AML-193 (cell line): Measurements from ENCODE around the gene ARIH2.
A peak's percentile ranks its signal among the peaks of the same experiment; 100 is the strongest.

ENCODE experiments used
- DNase-seq, 2 experiments: peaks; one replicate each; lab custom pipeline; 2025; lab: John Stamatoyannopoulos, UW

ARIH2 gene

DNA sequence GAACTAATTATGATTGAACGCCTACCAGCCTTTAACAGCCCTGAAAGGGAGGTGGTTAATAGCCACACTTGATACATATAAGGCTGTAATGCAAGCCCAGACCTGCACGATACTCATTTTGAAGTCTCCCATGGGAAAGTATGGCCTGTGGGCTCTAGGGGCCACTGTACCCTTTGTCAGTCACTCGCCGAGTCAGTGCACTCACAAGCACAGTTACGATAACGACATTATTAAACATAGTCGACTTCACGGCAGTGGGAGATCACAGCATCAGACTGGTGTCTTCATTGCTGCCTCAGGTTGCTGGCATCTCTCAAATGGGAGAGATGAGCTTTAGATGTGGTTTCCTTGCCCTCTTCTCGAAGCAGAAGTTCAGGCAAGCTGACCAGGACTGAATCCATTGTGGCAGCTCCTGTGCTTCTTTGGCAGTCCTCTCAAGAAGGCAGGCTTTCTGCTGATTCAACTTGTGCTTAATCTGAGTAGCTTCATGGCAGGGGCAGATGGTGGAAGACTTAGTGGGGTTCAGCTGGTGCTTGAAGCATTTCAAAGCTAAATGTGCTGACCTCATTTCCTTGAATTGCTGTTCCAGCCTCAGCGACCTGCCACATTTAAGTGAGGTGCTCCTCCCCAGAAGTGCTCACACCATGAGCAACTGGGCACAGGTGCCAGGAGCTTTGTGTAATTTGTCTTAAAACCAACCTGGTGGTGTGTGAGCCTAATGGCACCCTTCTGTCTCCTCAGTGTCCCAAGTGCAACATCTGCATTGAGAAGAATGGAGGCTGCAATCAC lies 55.6 kb downstream of the ARIH2 start:
- DNase-seq, result no peak

DNA sequence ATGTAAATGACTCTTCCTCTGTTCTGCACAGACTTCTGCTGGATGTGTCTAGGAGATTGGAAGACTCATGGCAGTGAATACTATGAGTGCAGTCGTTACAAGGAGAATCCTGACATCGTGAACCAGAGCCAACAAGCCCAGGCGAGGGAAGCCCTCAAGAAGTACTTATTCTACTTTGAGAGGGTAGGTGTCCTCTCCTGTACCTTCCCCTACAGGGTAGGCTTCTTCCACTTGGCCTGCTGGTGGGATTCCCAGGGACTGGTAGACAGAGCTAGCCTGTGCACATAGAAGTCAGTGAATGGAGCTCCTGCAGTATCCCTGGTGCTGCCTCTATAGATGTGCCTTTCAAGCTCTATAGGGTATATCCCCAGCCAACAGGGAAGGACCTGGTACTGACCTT lies 60.8 kb downstream of the ARIH2 start:
- no peak for DNase-seq

DNA sequence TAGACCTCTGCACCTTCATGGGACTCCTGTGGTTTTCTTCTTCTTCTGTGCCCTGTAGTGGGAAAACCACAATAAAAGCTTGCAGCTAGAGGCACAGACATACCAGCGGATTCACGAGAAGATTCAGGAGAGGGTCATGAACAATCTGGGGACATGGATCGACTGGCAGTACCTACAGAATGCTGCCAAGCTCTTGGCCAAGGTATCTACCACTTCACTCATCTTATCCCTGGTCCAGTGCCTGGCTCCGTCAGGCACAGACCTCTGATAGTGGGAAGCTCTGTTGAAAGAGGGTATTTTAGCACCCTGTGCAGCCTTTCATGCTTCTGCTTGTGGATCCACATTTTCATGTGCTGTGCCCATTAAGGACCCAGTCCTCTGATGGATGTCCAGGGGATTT lies 61.7 kb downstream of the ARIH2 start:
- DNase-seq, result no peak

DNA sequence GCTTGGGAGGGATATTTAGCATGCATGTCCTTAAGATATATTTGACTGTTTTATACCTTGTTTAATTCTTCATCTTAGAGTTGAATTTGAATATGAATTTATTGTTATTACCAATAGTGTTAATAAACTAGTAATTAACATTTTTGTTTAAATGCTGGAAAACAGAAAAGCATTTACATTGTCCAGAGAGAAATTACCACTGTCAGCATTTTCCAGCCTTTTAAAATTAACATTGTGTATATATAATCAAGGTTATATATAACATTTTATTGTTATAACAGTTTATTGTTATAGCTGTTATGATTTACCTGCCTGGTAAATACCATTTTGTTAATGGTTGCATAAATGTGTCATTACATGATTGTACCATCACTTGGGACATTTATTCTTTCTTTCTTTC lies 63.4 kb downstream of the ARIH2 start:
- no peak for DNase-seq

DNA sequence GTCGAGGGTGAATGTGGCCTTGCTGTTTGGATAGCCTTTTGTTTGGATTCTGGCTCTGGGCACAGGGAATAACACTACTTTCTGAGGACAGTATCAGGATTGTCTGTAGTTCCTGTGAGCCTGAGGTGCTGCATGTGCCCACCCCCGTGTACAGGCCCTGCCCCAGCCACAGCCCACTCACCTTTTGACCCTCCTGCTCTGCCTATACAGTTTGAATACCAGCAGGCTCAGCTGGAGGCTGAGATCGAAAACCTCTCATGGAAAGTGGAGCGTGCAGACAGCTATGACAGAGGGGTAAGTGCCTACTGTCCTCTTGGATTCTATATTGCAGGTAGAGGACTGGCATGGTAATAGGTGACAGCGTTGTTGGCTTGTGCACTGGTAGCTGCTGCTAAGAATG lies 64.0 kb downstream of the ARIH2 start:
- no peak for DNase-seq

DNA sequence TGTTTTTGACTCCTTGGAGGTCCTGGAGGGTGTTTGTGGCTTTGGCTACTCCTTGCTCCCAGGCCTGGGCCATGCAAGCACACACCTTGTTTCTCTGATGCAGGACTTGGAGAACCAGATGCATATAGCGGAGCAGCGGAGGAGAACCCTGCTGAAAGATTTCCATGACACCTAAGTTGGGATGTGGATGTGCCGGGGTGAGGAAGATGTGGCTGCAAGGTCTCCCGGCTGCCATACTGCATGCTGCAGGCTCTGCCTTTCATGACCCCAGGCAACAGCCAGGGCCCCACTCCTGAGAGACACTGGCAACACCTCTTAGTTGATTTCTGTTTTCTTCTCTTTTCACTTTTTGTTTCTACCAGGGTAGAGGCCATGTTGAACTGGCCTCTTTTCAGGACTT lies 64.5 kb downstream of the ARIH2 start:
- no peak for DNase-seq

DNA sequence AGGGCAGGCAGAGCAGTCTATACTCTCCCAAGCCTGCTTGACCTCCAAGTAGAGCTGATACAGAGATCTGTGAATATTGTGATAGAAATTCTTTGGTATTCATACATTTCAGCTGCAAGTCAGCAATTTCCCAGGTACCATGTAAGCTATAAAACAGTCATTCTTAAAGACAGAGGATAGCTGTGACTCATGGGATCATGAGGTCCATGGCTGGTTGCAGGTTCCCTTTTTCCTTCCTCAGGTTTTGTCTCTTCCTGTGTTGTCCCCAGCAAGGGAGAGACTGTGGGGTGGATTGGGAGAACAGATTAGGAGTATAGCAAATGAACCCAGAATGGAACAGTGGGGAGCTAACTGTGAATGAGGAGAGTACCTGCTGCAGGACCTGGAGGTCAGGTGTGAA lies 66.0 kb downstream of the ARIH2 start:
- DNase-seq, result peak in 1 of 2 experiments; percentile 30

DNA sequence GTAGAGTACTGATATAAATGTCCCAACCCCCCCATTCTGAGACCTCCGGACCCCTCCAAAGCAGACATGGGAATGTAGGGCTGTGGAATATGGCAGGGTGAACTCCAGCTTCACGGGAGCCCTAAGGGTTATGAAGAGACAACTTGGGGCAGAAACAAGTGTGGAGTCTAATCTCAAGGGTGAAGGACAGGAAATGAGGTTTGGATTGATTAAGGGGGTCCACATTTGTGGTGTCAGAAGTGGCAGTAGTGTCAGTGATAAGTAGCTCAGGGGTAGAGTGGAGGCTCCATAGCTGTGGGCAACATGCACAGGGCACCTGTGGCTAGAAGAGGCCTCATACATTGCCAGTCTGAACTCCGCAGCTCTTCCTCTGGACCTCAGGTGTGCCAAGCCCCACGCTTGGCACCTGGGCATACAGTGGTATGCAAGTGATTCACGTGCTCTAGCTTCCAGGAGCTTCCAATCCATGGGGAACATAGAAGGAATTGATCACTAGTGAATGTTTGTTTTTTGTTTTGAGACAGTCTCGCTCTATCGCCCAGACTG lies 67.3 kb downstream of the ARIH2 start:
- no peak for DNase-seq

DNA sequence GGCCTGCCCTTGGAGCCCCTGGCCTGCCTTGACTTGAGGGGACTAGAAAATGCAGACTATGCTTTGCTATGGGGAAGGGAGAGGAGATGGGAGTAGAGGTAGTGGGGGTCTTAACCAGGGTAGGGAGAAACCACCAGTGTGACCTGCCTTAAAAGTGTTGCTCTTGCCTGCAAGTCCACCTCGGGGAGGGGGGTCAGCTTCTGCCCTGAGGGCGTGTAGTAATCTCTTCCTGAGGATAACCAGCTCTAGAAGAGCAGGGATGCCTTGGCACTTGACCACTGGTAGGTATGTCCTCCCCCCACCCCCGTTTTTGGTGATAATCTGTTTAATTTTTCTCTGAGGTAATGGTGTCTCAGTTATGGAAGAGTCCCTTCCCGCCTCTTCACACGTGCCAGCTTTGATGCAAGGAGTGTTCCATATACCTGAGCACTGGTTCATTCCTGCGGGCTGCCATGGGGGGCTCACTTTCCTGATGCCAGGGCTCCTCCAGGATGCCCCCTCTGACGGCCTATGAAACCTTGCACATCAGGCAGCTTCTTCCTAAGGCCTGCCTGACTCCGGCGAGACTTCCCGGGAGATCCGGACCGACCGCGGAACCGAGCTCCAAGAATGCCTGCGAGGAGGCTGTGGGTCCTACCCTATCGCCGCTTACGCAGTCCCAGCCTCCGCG lies 70.6 kb downstream of the ARIH2 start:
- DNase-seq, result no peak

DNA sequence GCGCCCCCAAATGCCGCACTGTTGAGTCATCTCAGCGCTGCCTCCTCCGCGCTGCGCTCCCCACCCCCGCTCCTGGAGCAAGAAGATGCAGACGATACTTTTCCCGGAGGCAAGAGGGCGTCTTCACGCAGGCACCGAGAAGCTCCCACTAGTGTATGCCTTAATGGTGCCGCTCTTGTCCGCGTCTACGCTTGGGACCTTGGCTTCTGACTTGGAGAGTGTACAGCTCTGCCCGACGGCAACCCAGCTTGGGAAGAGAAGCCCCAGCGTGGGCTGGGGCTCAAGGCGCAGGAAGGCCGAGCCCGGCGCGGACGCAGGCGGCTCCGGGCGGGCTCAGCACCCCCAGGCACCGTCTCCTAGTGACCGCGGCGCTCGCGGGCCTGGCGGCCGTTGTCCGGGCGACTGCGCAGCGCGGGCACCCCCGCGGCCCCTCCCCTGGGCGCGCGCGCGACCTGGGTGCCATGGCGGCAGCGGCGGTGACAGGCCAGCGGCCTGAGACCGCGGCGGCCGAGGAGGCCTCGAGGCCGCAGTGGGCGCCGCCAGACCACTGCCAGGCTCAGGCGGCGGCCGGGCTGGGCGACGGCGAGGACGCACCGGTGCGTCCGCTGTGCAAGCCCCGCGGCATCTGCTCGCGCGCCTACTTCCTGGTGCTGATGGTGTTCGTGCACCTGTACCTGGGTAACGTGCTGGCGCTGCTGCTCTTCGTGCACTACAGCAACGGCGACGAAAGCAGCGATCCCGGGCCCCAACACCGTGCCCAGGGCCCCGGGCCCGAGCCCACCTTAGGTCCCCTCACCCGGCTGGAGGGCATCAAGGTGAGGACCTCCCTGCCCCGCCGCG lies 71.4 kb downstream of the ARIH2 start, which contains the start of gene P4HTM:
P4HTM (plus strand) TSS at position 446 of the 840 bp plus-strand sequence; CDS start at position 462, 16 bp downstream.
- DNase-seq, result peak; percentile 78 to 80

DNA sequence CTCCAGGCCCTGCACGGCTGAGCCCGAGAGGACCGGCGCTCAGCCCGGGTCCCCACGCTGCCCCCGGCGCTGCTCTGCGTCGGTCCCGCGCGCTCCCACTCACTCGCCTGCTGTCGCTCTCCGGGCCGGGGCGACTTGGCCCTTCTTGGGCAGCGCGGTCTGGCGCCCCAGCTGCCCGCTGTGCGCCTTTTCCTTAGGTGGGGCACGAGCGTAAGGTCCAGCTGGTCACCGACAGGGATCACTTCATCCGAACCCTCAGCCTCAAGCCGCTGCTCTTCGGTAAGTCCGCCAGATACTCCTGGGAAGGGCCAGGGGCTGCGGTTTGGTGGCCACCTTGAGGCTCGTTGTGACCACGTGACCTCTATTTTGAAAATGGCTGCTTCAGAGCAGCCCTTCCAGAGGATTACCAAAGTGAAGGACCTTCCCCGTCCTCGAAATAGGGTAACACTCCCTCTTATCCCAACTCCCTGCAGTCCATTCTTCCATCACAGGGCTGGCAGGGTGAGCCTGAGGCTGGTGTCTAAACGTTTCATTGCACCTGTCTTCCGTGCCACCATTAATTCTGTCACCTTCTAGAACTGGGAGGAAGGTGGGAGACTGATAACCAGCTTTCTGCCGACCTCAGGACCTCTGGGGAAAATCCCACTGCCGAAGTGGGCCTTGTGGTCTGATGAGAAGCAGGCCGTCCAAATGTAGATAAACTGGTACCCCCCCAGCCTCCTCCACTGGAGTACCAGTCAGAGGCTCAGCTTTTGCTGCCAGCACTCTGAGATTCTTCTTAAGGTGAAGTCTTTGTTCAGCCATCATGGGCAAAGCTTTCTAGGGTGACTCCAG lies 72.2 kb downstream of the ARIH2 start:
- DNase-seq, result peak; percentile 21 to 60

DNA sequence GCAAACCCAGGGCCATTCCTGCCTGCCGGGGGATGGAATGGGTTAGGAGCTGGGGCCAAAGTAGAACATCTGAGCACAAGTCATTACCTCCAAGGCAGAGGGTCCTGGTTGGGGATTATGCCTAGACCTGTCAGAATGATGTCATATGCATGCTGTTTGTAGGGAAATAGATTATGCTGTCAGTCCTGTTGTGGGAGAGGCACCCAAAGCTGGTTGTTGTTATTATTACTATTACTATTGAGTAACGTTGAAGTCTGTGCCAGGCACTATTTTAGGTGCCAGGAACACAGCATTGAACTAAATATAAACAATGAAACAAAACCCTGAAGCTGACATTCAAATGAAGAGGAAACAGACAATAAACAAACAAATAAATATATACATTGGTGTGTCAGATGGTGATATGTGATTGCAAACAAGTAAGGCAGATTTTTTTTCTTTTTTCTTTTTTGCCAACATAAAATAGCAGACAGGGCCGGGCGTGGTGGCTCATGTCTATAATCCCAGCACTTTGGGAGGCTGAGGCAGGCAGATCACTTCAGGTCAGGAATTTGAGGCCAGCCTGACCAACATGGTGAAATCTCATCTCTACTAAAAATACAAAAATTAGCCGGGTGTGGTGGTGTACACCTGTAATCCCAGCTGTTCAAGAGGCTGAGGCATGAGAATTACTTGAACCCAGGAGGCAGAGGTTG lies 73.4 kb downstream of the ARIH2 start:
- no peak for DNase-seq

DNA sequence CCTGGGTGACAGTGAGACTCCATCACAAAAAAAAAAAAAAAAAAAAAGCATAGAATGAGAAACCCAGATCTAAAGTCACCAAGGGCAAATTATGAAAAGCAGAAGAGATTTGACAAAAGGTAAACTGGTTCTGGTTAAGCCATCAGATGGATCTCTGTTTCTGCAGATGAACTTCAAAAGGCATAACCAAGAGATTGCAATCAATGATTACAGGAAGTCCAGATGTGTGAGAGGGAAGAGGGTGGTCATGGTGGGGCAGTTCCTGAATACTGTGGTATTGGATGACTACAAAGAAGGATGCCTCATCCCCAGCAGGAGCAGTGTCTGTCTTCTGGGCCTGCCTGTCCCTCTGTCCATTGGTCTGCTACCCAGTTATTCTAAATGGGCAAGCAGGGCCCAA lies 75.2 kb downstream of the ARIH2 start:
- DNase-seq, result no peak

DNA sequence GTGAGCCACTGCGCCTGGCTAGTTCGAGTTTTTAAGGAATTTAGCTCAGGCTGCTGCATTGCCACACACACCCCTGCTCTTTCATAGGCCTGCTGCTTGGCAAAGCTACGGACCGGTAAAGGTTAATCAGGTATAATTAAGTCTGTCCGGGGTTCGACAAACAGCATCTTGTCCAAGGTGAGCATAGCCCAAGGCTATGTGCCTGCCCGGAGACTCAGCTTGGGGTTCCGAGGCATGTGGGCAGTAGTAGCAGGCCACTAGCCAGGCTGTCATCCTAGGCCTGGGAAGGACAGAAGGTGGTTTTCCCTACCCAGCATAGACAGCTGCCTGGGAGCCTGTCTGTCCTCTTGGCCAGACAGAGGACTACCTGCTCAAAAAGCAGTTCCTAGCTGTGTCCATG lies 78.0 kb downstream of the ARIH2 start:
- DNase-seq, result no peak

DNA sequence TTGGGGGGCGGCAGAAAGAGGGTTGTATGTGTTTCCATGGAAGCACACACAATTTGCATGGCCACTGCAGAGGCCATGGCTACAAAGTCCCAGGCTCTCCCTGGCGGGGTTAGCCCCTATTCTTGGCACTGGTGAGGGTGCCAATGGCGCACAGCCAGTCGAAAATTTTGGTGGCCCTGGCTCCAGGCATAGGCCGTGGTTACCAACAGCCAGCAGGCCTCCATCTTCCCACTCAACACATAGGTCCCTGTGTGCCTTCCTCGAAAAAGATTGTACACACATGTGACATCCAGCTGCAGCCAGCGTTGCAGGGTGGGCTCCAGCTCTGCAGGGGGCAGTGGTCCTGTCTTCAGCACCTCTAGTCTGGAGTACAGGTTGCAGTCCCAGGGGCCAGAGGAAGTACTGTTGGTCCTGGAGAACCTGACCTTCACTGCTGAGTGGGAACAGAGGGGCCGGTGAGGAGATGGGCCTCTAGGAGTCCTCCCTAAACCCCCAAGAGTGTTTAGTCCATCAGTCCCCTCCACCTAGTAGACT lies 78.5 kb downstream of the ARIH2 start:
- DNase-seq, result no peak

DNA sequence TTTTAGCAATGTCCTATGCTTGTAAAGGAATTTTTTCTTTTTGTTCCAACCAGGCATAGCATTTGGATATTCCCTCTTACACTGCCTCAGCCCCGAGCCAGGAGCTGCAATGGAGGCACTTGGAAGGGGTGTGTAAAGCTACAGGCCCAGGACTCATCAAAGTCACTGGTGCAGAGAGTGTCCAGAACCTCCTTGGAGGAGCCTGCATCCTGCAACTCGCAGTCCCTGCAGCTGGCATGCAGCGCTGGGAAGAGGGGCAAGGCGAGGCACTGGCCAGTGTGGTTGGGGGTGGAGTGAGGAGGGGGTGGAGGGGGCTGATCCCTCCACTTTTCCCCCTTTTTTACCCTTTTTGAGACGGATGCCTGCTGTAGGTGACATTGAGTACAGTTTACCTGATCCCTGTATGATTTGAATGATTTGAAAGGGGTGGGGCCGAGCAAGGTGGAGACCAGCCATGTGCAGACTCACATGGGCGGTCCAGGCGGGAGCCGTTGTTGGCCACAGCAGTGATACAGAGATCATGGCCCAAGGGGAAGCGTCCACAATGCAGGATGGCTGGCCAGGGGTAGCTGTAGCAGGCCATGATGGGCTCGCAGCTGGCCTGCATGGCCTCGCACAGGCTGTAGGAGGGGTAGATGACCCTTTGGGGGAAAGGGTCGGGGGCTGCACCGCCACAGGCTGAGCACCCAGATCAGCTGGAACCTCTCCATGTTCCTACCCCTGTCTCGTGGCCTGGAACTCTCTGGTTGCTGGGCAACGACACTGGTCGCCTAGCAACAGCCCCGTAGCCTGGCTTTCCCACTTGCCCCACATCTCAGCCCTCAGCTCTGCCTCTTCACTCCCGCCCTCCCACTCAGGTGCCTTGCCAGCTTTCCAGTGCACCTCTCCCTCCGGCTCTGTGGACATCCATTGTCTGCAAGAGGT lies 79.3 kb downstream of the ARIH2 start:
- no peak for DNase-seq

DNA sequence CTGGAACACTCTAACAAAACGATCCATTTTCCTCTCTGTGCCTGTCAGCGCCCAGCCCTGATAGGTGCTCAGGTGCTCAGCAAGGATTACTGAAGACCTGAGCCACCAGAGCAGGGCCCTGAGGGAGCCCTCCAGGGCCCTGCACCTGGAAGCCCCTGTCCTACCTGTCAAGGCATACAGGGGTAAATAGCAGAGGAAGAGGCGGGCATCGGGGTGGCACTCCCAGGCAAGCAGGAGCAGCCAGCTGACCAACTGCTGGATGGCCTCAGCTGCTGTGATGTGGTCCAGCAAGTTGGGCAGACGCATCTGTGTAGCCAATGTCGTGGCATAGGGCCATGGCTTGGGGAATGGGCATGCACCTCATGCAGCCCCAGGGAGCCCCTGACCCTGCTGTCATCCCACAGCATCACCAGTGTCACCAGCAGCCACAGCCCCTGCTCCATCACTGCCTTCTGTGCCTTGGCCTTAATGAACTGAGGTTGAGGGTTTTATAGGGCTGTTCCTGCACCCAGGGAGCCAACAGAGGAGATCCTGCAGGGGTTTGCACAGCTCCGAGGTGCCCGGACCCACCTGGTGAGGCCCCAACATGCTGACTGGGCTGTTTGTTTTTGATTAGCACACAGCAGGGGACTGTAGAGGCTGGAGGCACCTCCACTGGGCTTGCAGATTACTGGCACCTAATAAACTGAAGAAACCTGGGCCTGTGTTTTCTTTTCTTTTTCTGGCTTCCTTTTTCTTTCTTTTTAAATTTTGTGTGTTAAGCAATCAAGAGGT lies 80.6 kb downstream of the ARIH2 start:
- no peak for DNase-seq

DNA sequence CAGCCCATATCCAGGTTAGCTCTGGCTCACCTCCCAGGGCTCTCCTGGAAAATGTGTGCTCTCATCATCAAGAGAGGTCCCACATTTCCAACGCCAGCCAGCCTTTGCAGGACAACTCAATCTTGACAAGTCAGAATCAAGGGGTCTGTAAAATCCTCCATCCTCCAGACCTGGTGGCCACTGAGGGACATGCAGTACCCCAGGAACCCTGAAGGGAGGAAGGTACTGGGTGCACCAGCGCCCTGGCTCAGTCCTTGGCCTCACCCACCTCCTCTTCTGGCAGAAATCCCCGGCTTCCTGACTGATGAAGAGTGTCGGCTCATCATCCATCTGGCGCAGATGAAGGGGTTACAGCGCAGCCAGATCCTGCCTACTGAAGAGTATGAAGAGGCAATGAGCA lies 82.5 kb downstream of the ARIH2 start:
- DNase-seq, result no peak
